ENCODE results near the gene PRUNE2.

PRUNE2 gene

DNA sequence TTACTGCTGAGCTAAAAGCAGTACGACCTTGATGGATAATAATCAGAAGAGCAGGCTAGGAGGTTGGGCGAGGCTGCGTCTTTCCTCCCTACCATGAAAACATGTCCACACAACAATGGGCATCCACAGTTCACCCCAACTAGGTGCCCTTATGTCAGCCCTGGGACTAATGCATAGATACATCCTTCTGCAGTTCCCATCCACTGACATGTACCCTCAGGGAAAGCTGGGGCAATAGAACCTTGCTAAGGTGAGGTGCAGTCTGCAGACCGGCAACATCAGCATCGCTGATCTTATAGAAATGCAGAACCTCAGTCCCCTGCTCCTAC lies 697 bp upstream of the PRUNE2 start:
- POLR2A ChIA-PET, result no interaction called here
- TF ChIP-seq LEF1 (IDR thresholded peaks at IDR 0.05; ENCODE audit: borderline replicate concordance), result no peak
- no peak for TF ChIP-seq ZNF384 (IDR thresholded peaks at IDR 0.05)
- TF ChIP-seq NFRKB (IDR thresholded peaks at IDR 0.05), result no peak
- TF ChIP-seq FOXA1 (IDR thresholded peaks at IDR 0.05), result no peak
- no peak for TF ChIP-seq FOXK2 (IDR thresholded peaks at IDR 0.05)
- no peak for TF ChIP-seq HDGF (IDR thresholded peaks at IDR 0.05; ENCODE audit: borderline replicate concordance)
- no peak for TF ChIP-seq SP1 (IDR thresholded peaks at IDR 0.05)
- no peak for TF ChIP-seq SUZ12 (IDR thresholded peaks at IDR 0.05)
- no peak for TF ChIP-seq ELF4 (IDR thresholded peaks at IDR 0.05)
- no peak for DNase-seq (ENCODE audit: extremely low spot score)
- CTCF ChIA-PET, result no interaction called here

DNA sequence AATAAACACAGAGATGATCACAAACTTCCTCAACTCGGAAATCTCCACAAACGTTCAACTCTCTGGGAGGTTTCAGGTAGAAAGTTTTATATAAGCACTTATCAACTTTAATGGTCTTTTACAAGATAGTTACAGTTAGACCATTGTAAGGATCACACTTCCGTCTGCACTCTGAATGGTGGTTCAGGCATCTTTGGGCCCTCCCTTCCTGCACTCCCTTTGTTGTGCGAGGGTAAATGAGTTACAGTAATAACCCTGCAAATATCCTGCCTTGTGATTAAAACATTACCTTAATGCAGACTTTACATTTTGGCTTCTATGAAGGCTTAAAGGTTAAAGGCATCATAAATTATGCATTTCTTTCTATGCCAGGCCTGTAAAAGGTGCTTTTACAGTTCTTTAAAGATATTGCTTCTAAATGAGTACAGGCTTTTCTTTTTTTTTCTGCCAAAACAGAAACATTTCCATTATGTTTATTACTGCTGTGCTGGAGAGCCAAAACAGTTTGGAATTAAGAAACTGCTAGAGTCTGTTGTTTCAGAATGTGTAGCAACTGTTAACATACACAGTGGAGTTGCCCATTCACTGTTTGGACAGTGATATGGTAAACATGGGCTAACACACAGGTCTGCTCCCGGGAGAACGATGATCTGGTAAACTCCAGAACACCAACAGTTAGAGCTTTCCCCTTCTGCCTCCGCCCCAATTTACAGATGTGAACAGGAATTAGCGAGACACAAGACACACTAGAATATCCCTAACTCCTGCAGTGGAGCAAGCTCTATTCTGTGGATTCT lies 1.1 kb downstream of the PRUNE2 start:
- CTCF ChIA-PET, result interaction anchor here (0.5 kb wide), 1 partner anchor 39 kb away, joined by 4 read pairs; no protein-coding TSS in a partner anchor
- POLR2A ChIA-PET, result no interaction called here
- DNase-seq (ENCODE audit: extremely low spot score), result no peak

DNA sequence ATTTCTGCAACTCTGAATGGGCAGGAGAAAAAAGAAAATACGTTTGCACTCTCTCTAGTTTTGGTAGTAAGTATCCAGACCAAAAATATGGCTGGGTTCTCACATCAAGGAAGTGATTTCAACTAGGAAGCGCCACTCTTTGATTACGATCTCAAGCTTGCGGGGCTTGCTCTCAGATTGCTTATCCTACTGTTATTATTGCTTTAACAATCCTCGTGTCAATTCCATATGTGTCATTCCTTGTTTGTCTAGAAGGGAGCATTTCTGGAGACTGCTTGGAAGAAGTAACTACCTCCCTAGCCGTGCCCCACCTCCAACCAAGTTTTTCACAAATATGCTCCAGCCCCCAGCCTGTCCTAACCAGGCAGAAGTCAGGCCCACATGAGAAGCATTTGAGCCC lies 3.5 kb downstream of the PRUNE2 start:
- CTCF ChIA-PET, result no interaction called here
- no peak for DNase-seq (ENCODE audit: extremely low spot score)
- TF ChIP-seq LEF1 (IDR thresholded peaks at IDR 0.05; ENCODE audit: borderline replicate concordance), result no peak
- no peak for TF ChIP-seq ZNF384 (IDR thresholded peaks at IDR 0.05)
- no peak for TF ChIP-seq FOXK2 (IDR thresholded peaks at IDR 0.05)
- TF ChIP-seq CTBP1 (IDR thresholded peaks at IDR 0.05; ENCODE audit: borderline replicate concordance), result no peak
- no peak for TF ChIP-seq FOXA1 (IDR thresholded peaks at IDR 0.05)
- no peak for TF ChIP-seq SP1 (IDR thresholded peaks at IDR 0.05)
- no peak for TF ChIP-seq SUZ12 (IDR thresholded peaks at IDR 0.05)
- POLR2A ChIA-PET, result no interaction called here

More for the DNA sequence above, 1.1 kb downstream of the PRUNE2 start:
- no peak for TF ChIP-seq HDGF (IDR thresholded peaks at IDR 0.05; ENCODE audit: borderline replicate concordance)
- TF ChIP-seq CTBP1 (IDR thresholded peaks at IDR 0.05; ENCODE audit: borderline replicate concordance), result no peak
- no peak for TF ChIP-seq ELF4 (IDR thresholded peaks at IDR 0.05)
- TF ChIP-seq BHLHE40 (IDR thresholded peaks at IDR 0.05; ENCODE audit: borderline replicate concordance), result no peak
- TF ChIP-seq FOXK2 (IDR thresholded peaks at IDR 0.05), result no peak
- no peak for TF ChIP-seq ARNT (IDR thresholded peaks at IDR 0.05)
- no peak for TF ChIP-seq NFRKB (IDR thresholded peaks at IDR 0.05)
- no peak for TF ChIP-seq L3MBTL2 (conservative IDR thresholded peaks at IDR 0.05)
- TF ChIP-seq, protein P1, sequence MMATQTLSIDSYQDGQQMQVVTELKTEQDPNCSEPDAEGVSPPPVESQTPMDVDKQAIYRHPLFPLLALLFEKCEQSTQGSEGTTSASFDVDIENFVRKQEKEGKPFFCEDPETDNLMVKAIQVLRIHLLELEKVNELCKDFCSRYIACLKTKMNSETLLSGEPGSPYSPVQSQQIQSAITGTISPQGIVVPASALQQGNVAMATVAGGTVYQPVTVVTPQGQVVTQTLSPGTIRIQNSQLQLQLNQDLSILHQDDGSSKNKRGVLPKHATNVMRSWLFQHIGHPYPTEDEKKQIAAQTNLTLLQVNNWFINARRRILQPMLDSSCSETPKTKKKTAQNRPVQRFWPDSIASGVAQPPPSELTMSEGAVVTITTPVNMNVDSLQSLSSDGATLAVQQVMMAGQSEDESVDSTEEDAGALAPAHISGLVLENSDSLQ (IDR thresholded peaks at IDR 0.05), result no peak
- TF ChIP-seq ZNF384 (IDR thresholded peaks at IDR 0.05), result no peak

DNA sequence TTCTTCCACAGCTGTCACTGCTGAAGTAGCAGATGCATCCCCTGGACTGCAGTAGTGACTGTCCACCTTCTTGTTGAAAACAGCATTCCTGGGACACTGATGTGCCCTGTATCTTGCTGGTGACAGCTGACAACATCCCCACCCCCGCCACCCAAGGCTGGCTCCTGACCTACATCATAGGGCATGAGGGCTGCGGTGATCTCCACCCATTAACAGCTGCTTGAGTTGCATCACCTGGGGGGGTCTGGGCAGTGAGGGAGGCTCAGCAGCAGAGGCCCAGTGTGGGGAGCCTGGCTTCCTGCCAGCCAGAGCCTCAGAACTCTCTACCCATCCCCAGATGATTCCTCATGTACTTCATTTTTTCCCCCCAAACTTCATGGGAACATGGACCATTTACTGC lies 4.1 kb downstream of the PRUNE2 start:
- DNase-seq (ENCODE audit: extremely low spot score), result no peak
- POLR2A ChIA-PET, result no interaction called here
- TF ChIP-seq NFRKB (IDR thresholded peaks at IDR 0.05) (no peak), L3MBTL2 (conservative IDR thresholded peaks at IDR 0.05) (no peak), FOXA1 (IDR thresholded peaks at IDR 0.05) (no peak), FOXK2 (IDR thresholded peaks at IDR 0.05) (no peak)
- CTCF ChIA-PET, result no interaction called here

GRCh38 chr9:76900884-76901440 lies 5.0 kb downstream of the PRUNE2 start:
- TF ChIP-seq ZNF384 (IDR thresholded peaks at IDR 0.05), result no peak
- TF ChIP-seq BHLHE40 (IDR thresholded peaks at IDR 0.05; ENCODE audit: borderline replicate concordance), result no peak
- TF ChIP-seq SP1 (IDR thresholded peaks at IDR 0.05), result no peak
- no peak for TF ChIP-seq L3MBTL2 (conservative IDR thresholded peaks at IDR 0.05)
- TF ChIP-seq, protein P1 (IDR thresholded peaks at IDR 0.05), result no peak
- TF ChIP-seq LEF1 (IDR thresholded peaks at IDR 0.05; ENCODE audit: borderline replicate concordance), result no peak
- TF ChIP-seq FOXM1 (IDR thresholded peaks at IDR 0.05; ENCODE audit: borderline replicate concordance), result no peak
- no peak for TF ChIP-seq FOXA1 (IDR thresholded peaks at IDR 0.05)
- no peak for TF ChIP-seq ELF4 (IDR thresholded peaks at IDR 0.05)
- no peak for TF ChIP-seq NFRKB (IDR thresholded peaks at IDR 0.05)
- no peak for TF ChIP-seq TARDBP (IDR thresholded peaks at IDR 0.05)
- TF ChIP-seq ARNT (IDR thresholded peaks at IDR 0.05), result no peak
- no peak for TF ChIP-seq FOXK2 (IDR thresholded peaks at IDR 0.05)
- no peak for TF ChIP-seq HDGF (IDR thresholded peaks at IDR 0.05; ENCODE audit: borderline replicate concordance)
- no peak for TF ChIP-seq SUZ12 (IDR thresholded peaks at IDR 0.05)
- no peak for TF ChIP-seq CTBP1 (IDR thresholded peaks at IDR 0.05; ENCODE audit: borderline replicate concordance)
- POLR2A ChIA-PET, result no interaction called here
- DNase-seq (ENCODE audit: extremely low spot score), result no peak
- CTCF ChIA-PET, result no interaction called here

GRCh38 chr9:76898786-76899185 lies 7.1 kb downstream of the PRUNE2 start:
- CTCF ChIA-PET, result no interaction called here
- DNase-seq (ENCODE audit: extremely low spot score), result no peak
- POLR2A ChIA-PET, result no interaction called here
- TF ChIP-seq LEF1 (IDR thresholded peaks at IDR 0.05; ENCODE audit: borderline replicate concordance) (no peak), ARNT (IDR thresholded peaks at IDR 0.05) (no peak), FOXM1 (IDR thresholded peaks at IDR 0.05; ENCODE audit: borderline replicate concordance) (no peak), BHLHE40 (IDR thresholded peaks at IDR 0.05; ENCODE audit: borderline replicate concordance) (no peak), FOXK2 (IDR thresholded peaks at IDR 0.05) (no peak), ZNF384 (IDR thresholded peaks at IDR 0.05) (no peak), CTBP1 (IDR thresholded peaks at IDR 0.05; ENCODE audit: borderline replicate concordance) (no peak), ELF4 (IDR thresholded peaks at IDR 0.05) (no peak), HDGF (IDR thresholded peaks at IDR 0.05; ENCODE audit: borderline replicate concordance) (no peak), SUZ12 (IDR thresholded peaks at IDR 0.05) (no peak)
- TF ChIP-seq, protein P1 (IDR thresholded peaks at IDR 0.05), result no peak

Measured in HEK293T (cell line).